HFFc6 (cell line): ENCODE results near the gene ZNF710. TPM values are rescaled to one million over a fixed set of nuclear protein-coding genes. Genes with fewer than 3 reads are reported as not detected.

Experiments used
- DNase-seq: peaks from one replicate; pipeline ENCODE4 v3.0.0-alpha.2; 2018
- H3K27ac Mint-ChIP-seq: 2 replicates; pipeline ENCODE4 v1.8.0; 2020; ENCODE audit warnings: mild to moderate bottlenecking, mixed read lengths
- H3K27me3 Mint-ChIP-seq: 2 replicates; pipeline ENCODE4 v1.8.0; 2021; ENCODE audit warnings: mild to moderate bottlenecking, moderate library complexity, mixed read lengths; ENCODE audit not compliant: insufficient read depth
- H3K36me3 Mint-ChIP-seq: 2 replicates; pipeline ENCODE4 v1.8.0; 2021; ENCODE audit warnings: low read depth, mixed read lengths
- H3K4me1 Mint-ChIP-seq: 2 replicates; pipeline ENCODE4 v1.8.0; 2020; ENCODE audit warnings: low read depth, mixed read lengths
- H3K4me3 Mint-ChIP-seq: 2 replicates; pipeline ENCODE4 v1.8.0; 2020; ENCODE audit warnings: mild to moderate bottlenecking, moderate library complexity, mixed read lengths
- H3K9me3 Mint-ChIP-seq: 2 replicates; pipeline ENCODE4 v1.8.0; 2020; ENCODE audit warnings: mild to moderate bottlenecking, mixed read lengths
- total RNA-seq, 6 experiments: library from RNA; stranded (reverse); fragmentation: NEBNext Ultra II Directional; extraction: Animal tissue kit (Norgen Biotek cat#: 25700); gene quantifications; 2 replicates in 1 of 6; 3 replicates in 5 of 6; pipeline ENCODE4 v1.2.3, GENCODE V29; 2021
- TF ChIP-seq, protein P1 (sequence below): fragments of 200-600 bp; sonication (generic); IDR thresholded peaks from 2 replicates; pipeline ENCODE4 v1.5.0; 2021; ENCODE audit warnings: antibody characterized with exemption, mild to moderate bottlenecking

The ZNF710 gene
- total RNA-seq, 6 experiments from 2014 or later, result 17.6 to 23.3 (median 20.3) TPM

DNA sequence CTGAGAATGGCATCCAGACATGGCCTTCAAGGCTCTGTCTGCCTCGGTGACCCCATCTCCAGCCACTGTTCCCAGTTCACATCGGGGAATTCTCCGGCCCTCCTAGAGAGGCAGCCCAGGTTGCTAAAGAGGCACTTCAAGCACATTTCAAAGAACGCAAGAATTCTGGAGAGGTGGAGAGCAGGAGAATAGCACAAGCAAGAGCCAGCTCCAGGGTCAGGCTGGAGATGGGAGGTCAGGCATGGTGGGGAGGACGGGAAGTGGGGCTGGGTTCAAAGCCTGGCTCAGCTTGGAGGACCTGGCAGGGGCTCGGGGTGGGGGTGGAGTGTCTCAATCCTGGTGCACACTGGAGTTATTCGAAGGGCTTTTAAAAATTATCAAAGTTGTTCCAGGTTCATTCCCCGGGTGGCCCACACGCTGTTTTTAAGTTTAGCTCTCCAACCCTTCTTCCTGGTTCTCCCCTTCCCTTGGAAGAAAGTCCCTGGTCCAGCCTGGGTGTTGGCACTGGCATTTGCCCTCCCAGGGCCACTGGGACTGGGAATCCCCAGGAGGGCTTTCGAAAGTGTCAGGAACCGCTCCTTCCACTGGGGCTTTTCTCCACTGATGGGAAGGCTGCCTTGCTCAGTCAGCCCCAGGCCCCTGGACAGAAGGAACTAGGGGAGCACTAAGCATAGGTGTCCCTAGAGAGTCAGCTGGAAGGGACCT is 35.8 kb downstream of the ZNF710 start:
- H3K27ac Mint-ChIP-seq, result peak overlapping the region; percentile 83
- H3K4me1 Mint-ChIP-seq, result peaks cover 78% of the 10 kb centered on the region
- no peaks in the 10 kb centered on the region for H3K9me3 Mint-ChIP-seq
- H3K36me3 Mint-ChIP-seq, result peaks cover 4% of the 10 kb centered on the region
- no peaks in the 10 kb centered on the region; the same call in 1 of the 2 replicates for H3K27me3 Mint-ChIP-seq
- TF ChIP-seq, protein P1, sequence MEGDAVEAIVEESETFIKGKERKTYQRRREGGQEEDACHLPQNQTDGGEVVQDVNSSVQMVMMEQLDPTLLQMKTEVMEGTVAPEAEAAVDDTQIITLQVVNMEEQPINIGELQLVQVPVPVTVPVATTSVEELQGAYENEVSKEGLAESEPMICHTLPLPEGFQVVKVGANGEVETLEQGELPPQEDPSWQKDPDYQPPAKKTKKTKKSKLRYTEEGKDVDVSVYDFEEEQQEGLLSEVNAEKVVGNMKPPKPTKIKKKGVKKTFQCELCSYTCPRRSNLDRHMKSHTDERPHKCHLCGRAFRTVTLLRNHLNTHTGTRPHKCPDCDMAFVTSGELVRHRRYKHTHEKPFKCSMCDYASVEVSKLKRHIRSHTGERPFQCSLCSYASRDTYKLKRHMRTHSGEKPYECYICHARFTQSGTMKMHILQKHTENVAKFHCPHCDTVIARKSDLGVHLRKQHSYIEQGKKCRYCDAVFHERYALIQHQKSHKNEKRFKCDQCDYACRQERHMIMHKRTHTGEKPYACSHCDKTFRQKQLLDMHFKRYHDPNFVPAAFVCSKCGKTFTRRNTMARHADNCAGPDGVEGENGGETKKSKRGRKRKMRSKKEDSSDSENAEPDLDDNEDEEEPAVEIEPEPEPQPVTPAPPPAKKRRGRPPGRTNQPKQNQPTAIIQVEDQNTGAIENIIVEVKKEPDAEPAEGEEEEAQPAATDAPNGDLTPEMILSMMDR, result no peak
- DNase-seq, result no peak
- 0 out of 2 replicates have a peak overlapping the region, but pooled peaks have one; percentile 43 for H3K4me3 Mint-ChIP-seq

GRCh38 chr15:90037511-90037860 is 36.4 kb downstream of the ZNF710 start:
- Mint-ChIP-seq H3K27me3 (no peaks in the 10 kb centered on the region; the same call in 1 of the 2 replicates), H3K36me3 (peaks cover 4% of the 10 kb centered on the region), H3K4me3 (peak overlapping the region; percentile 43), H3K27ac (peak overlapping the region; percentile 83), H3K4me1 (peaks cover 78% of the 10 kb centered on the region), H3K9me3 (no peaks in the 10 kb centered on the region)
- TF ChIP-seq, protein P1, result no peak
- DNase-seq, result peak; percentile 62

DNA sequence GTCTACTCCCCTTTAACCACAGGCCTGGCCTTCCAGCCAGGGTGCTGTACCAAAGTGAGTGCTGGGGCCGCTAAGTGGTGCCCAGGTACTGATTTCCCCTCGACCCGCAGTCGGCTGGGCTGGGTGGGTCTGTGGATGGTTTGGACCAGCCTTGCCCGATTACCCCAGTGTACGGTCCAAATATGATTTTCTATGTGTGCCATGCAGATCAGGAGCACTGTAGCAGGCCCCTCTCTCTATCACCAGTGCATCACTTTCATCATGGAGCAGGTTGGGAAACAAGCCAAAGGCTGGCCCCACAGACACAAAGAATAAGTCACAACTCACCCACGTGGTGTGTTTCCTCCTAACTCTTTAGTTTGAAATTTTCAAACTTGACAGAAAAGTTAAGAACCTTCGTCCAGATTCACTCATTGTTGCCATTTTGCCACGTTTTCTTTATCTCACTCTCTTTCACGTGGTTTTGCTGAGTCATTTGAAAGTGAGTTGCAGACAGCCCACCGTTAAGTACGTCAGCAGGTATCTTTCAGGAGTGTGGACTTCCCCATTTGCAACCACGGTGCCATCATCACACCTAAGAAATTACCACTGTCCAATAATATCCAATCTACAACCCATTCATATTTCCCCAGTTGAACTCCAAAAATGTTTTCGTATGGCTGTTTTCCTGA is 37.0 kb downstream of the ZNF710 start:
- H3K36me3 Mint-ChIP-seq, result peaks cover 4% of the 10 kb centered on the region
- H3K4me3 Mint-ChIP-seq, result peak overlapping the region; percentile 10; the same call in 1 of the 2 replicates
- H3K27ac Mint-ChIP-seq, result peak overlapping the region; percentile 83
- DNase-seq, result no peak
- H3K27me3 Mint-ChIP-seq, result no peaks in the 10 kb centered on the region; the same call in 1 of the 2 replicates
- no peaks in the 10 kb centered on the region for H3K9me3 Mint-ChIP-seq
- TF ChIP-seq, protein P1, result no peak
- H3K4me1 Mint-ChIP-seq, result peaks cover 75% of the 10 kb centered on the region

GRCh38 chr15:90038632-90039095 is 37.5 kb downstream of the ZNF710 start:
- TF ChIP-seq, protein P1, result no peak
- DNase-seq, result no peak
- Mint-ChIP-seq H3K9me3 (no peaks in the 10 kb centered on the region), H3K36me3 (peaks cover 4% of the 10 kb centered on the region), H3K4me3 (no peak overlapping the region), H3K27me3 (no peaks in the 10 kb centered on the region; the same call in 1 of the 2 replicates), H3K27ac (peak overlapping the region; percentile 83; the same call in 1 of the 2 replicates), H3K4me1 (peaks cover 70% of the 10 kb centered on the region)

DNA sequence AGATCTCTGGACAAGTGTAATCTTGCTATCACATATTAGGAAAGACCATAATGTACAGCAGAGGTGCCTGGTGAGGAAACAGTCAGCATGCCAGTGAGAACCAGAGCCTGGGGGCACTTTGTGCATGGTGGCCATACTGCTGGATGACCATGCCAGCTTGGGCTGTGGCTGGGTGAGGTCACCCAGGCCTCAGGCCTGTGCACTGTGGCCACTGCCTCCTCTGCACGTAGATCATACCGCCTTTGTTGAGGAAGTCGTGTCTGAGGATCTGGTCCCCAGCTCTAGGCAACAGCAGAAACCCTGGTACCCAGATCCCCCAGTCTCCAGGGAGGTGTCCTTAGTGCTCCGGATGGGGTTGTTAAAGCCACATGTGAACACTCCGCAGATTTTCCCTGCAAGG is 38.9 kb downstream of the ZNF710 start:
- H3K27me3 Mint-ChIP-seq, result no peaks in the 10 kb centered on the region; the same call in 1 of the 2 replicates
- H3K36me3 Mint-ChIP-seq, result peaks cover 4% of the 10 kb centered on the region
- TF ChIP-seq, protein P1, result no peak
- H3K9me3 Mint-ChIP-seq, result no peaks in the 10 kb centered on the region
- H3K4me3 Mint-ChIP-seq, result no peak overlapping the region
- H3K4me1 Mint-ChIP-seq, result peaks cover 56% of the 10 kb centered on the region
- DNase-seq, result no peak
- no peak overlapping the region for H3K27ac Mint-ChIP-seq
